Activated CD8-positive, alpha-beta T cell treated with anti-CD3 and anti-CD28 coated beads, Interleukin-2, amount 10 ng/mL, durations not matched to agents 7 days and 5 days (primary cell): Measurements from ENCODE around the gene SPPL3. TPM values are rescaled to one million over a fixed set of nuclear protein-coding genes. Genes with fewer than 3 reads are reported as not detected.

Experiments used
- ATAC-seq: fragments of 150-1000 bp; cut with Tn5 transposase; one replicate; pipeline ENCODE4 v1.10.0; 2021; ENCODE audit warnings: moderate library complexity
- CTCF ChIA-PET: fragments of 350-600 bp; sonication (Branson Sonifier 250); formaldehyde crosslinking; loops from one replicate; lab custom pipeline; 2021; ENCODE audit warnings: antibody characterized with exemption; lab: Charles Lee
- POLR2A ChIA-PET: fragments of 350-600 bp; sonication (Branson Sonifier 250); formaldehyde crosslinking; loops from one replicate; lab custom pipeline; 2021; ENCODE audit warnings: antibody characterized with exemption; lab: Charles Lee
- DNase-seq: peaks from one replicate; pipeline ENCODE4 v3.0.0-alpha.2; 2020
- H3K27ac Mint-ChIP-seq: one replicate; pipeline ENCODE4 v1.8.0; 2021; ENCODE audit warnings: mild to moderate bottlenecking, mixed read lengths
- H3K27me3 Mint-ChIP-seq: one replicate; pipeline ENCODE4 v1.8.0; 2021; ENCODE audit warnings: low read depth, mixed read lengths
- H3K36me3 Mint-ChIP-seq: one replicate; pipeline ENCODE4 v1.8.0; 2021; ENCODE audit warnings: low read depth, mixed read lengths
- H3K4me1 Mint-ChIP-seq: one replicate; pipeline ENCODE4 v1.8.0; 2021; ENCODE audit warnings: low read depth, mixed read lengths
- H3K4me3 Mint-ChIP-seq: one replicate; pipeline ENCODE4 v1.8.0; 2021; ENCODE audit warnings: mild to moderate bottlenecking, mixed read lengths
- H3K9me3 Mint-ChIP-seq: one replicate; pipeline ENCODE4 v1.8.0; 2022; ENCODE audit warnings: mixed read lengths; ENCODE audit not compliant: insufficient read depth
- total RNA-seq, 2 experiments: library from RNA; stranded (reverse); gene quantifications; one replicate each; pipeline ENCODE4 v1.2.3, GENCODE V29; 2021

The SPPL3 gene
- total RNA-seq, 2 experiments from 2014 or later = 23.3 to 27.8 TPM

DNA sequence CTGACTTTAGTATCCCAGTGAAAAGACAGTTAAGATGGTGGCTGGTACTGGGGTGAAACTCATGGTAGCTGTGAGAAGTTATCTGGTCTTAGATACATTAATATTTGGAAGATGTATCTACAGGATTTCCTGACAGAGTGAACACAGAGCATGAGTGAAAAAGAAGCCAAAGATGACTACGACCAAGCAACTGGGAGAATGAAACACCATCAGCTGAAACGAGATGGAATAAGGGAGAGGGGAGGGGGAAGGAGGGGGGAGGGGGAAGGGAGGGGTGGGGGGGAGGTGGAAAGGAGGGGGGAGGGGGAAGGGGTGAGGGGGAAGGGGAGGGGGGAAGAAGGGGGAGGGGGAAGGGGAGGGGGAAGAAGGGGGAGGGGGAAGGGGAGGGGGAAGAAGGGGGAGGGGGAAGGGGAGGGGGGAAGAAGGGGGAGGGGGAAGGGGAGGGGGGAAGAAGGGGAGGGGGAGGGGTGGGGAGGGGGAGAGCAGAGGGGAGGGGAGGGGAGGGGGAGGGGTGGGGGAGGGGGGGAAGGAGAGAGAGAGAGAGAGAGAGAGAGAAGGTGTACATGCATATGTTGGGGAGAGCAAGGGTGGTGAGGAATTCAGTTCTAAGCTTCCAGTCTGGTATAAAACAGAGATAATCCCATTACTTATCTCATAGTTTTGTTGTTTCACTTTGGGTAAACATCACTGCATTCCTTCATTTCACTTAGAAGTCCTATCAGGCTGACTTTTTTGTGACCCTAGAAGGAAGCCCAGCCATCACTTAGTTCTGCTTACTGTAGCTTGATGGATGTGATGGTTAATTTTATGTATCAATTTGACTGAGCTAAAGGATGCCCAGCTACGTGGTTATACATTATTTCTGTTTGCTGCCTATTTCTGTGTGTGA is 73.9 kb downstream of the SPPL3 start:
- Mint-ChIP-seq H3K4me1 (peaks cover 30% of the 10 kb centered on the region), H3K36me3 (no peaks in the 10 kb centered on the region), H3K9me3 (no peaks in the 10 kb centered on the region), H3K27ac (peak overlapping the region; percentile 16), H3K27me3 (no peaks in the 10 kb centered on the region), H3K4me3 (no peak overlapping the region)
- POLR2A ChIA-PET = interaction anchor here (0.7 kb wide), 1 partner anchor 22 kb away, joined by 3 read pairs; no protein-coding TSS in a partner anchor
- DNase-seq = no peak
- CTCF ChIA-PET = interaction anchor here (1.0 to 1.4 kb wide), 2 partner anchors 72 to 142 kb away, joined by 4 to 5 read pairs; no protein-coding TSS in a partner anchor
- ATAC-seq = peak; percentile 45

DNA sequence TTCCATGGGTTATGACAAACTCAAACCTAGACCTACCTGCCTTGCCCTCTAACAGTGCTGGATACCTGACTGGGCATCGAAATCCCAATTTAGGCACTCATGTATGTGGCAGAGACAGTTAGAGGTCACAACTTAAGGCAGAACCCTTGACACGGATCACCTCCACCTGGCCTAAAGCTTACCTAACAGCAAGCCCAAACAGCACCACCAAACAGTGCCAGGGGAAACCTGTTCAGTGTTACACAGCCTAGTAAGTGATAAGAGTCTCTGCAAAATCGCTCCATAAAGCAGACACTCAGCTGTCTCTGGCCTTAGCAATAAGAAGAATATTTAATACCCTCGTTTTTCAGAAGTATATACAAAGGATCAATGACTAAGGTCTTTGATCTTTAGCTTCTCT is 77.8 kb downstream of the SPPL3 start:
- H3K4me3 Mint-ChIP-seq = no peak overlapping the region
- H3K27me3 Mint-ChIP-seq = no peaks in the 10 kb centered on the region
- ATAC-seq (no peak), DNase-seq (no peak)
- H3K9me3 Mint-ChIP-seq = no peaks in the 10 kb centered on the region
- ChIA-PET POLR2A (interaction anchor here (0.8 kb wide), 1 partner anchor 48 kb away, joined by 3 read pairs; no protein-coding TSS in a partner anchor), CTCF (no interaction called here)
- H3K27ac Mint-ChIP-seq = no peak overlapping the region
- H3K36me3 Mint-ChIP-seq = no peaks in the 10 kb centered on the region
- H3K4me1 Mint-ChIP-seq = peaks cover 18% of the 10 kb centered on the region

DNA sequence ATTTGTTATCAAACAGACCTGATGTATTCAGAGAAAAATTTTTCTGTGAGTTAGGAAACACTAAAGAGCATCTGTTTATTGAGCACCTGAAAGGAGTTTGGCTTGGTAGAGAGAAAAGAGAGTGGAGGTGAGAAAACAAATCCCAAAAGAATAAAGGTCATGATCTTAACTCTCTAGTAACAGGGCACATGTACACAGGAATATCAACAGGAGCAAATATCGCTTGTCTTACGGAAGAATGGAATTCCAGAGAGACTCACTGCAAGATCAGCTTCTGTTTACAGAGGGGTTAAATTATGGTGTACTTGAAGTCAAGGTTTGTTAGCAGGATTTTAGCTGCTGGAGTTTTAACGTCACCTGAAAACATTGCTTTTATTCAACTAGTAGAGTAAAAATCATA is 78.8 kb downstream of the SPPL3 start:
- no peak for ATAC-seq
- no peak overlapping the region for H3K4me3 Mint-ChIP-seq
- ChIA-PET POLR2A (no interaction called here), CTCF (interaction anchor here (1.2 to 1.5 kb wide), 2 partner anchors 10 to 146 kb away, joined by 6 read pairs; no protein-coding TSS in a partner anchor)
- no peak overlapping the region for H3K27ac Mint-ChIP-seq
- no peaks in the 10 kb centered on the region for H3K36me3 Mint-ChIP-seq
- no peak for DNase-seq
- no peaks in the 10 kb centered on the region for H3K9me3 Mint-ChIP-seq
- peaks cover 22% of the 10 kb centered on the region for H3K4me1 Mint-ChIP-seq
- H3K27me3 Mint-ChIP-seq = no peaks in the 10 kb centered on the region

DNA sequence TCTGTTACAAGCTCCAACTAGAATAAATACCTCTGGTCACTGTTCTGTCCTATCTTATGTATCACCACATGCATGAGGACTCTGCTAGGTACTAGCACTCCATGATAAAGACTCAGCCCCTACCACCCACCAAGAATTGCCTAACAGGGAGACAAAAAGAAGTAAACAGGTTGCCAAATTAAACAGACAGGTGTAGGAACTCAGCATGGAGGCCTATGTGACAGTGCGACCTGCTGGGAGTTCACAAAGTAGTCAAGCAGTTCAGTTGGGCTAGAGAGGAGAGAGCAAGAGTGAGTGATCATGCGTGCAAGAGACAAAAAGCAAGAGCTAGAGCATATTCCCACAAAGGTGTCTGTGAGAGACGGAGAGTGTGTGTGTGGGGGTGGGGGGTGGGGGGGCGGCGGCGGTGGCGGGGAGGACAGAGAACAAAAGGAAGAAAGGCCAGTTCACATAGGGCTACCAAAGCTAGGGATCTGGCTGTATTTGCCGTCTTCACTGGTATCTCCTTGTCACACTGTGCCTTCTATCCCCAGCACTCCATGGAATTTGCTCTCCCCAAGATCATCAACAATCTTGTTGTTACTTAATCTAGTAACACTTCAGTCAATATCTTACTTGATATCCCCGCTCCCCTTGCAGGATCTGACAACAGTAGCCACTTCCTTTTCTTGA is 81.2 kb downstream of the SPPL3 start:
- no peak overlapping the region for H3K4me3 Mint-ChIP-seq
- CTCF ChIA-PET = no interaction called here
- ATAC-seq = no peak

DNA sequence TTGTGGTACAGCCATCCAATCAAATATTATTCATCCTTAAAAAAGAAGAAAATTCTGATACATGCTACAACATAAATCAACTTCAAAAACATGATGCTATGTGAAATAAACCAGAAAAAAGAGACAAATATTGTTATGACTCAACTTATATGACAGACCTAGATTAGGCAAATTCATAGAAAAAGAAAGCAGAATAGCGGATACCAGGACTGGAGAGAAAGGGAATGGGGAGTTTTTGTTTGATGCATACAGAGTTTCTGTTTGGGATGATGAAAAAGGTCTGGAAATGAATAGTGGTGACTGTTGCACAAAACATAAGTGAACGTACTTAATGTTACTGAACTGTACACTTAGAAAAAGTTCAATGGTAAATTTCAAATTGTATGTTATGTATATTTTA is 82.3 kb downstream of the SPPL3 start:
- DNase-seq (no peak), ATAC-seq (no peak)
- H3K4me3 Mint-ChIP-seq = no peak overlapping the region
- no peaks in the 10 kb centered on the region for H3K27me3 Mint-ChIP-seq
- POLR2A ChIA-PET = no interaction called here
- no peak overlapping the region for H3K27ac Mint-ChIP-seq
- CTCF ChIA-PET = interaction anchor here (0.6 to 1.4 kb wide), 2 partner anchors 11 to 96 kb away, joined by 3 to 4 read pairs; no protein-coding TSS in a partner anchor
- no peaks in the 10 kb centered on the region for H3K36me3 Mint-ChIP-seq
- peaks cover 14% of the 10 kb centered on the region for H3K4me1 Mint-ChIP-seq
- H3K9me3 Mint-ChIP-seq = no peaks in the 10 kb centered on the region

More for the DNA sequence above, 81.2 kb downstream of the SPPL3 start:
- Mint-ChIP-seq H3K27ac (no peak overlapping the region), H3K27me3 (no peaks in the 10 kb centered on the region), H3K36me3 (no peaks in the 10 kb centered on the region), H3K4me1 (peaks cover 17% of the 10 kb centered on the region), H3K9me3 (no peaks in the 10 kb centered on the region)
- POLR2A ChIA-PET = no interaction called here
- DNase-seq = no peak

DNA sequence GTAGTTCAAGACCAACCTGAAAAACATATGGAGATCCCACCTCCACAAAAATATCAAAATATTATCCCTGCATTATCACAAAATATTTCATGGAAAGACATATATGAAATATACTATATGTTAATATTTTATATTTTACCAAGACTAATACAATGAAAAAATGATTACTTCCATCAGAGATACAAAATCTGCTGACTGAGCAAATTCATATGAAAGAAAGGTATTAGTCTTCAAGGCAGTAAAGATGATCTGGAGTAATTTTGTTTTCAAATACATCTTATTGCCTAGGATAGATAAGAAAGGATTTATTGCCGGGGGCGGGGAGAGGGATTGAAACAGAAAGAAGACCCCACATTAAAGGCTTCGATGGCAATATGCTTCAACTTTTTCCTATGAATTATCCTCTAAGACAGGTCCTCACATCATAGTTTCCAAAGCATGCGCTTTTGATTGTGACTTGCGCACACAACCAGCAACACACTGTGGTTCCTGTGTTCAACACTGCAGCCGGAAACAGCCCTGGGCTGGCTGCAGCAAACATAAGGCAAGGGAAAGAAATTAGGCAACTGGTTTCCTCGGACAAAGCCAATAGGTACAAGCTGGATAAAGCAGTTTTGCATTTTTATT is 83.2 kb downstream of the SPPL3 start:
- CTCF ChIA-PET = interaction anchor here (0.6 to 1.4 kb wide), 2 partner anchors 11 to 95 kb away, joined by 3 to 4 read pairs; no protein-coding TSS in a partner anchor
- peaks cover 14% of the 10 kb centered on the region for H3K4me1 Mint-ChIP-seq
- ATAC-seq (peak; percentile 91), DNase-seq (peak; percentile 48)
- H3K27me3 Mint-ChIP-seq = no peaks in the 10 kb centered on the region
- POLR2A ChIA-PET = no interaction called here
- H3K36me3 Mint-ChIP-seq = no peaks in the 10 kb centered on the region
- H3K9me3 Mint-ChIP-seq = no peaks in the 10 kb centered on the region
- peak overlapping the region; percentile 10 for H3K27ac Mint-ChIP-seq
- H3K4me3 Mint-ChIP-seq = no peak overlapping the region

DNA sequence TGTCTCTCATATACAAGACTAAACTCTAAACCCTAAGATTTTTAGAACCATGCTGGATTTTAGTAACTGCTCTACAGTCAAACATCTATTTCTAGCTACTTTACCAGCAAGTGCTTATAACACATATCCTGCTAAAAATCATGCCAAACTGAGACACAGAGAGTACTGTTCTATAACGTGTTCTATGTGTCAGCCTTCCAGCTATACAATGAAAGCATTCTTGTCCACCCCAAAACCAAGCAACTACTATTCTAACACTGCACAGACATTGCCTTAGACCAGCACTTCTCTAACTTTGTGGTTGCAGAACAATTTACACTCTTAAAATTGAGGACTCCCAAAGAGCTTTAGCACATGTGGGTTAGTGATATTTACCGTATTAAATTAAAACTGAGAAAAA is 85.7 kb downstream of the SPPL3 start:
- Mint-ChIP-seq H3K4me3 (no peak overlapping the region), H3K27me3 (no peaks in the 10 kb centered on the region), H3K4me1 (peaks cover 21% of the 10 kb centered on the region), H3K27ac (no peak overlapping the region), H3K36me3 (no peaks in the 10 kb centered on the region), H3K9me3 (no peaks in the 10 kb centered on the region)
- no peak for DNase-seq
- CTCF ChIA-PET = no interaction called here
- ATAC-seq = no peak
- POLR2A ChIA-PET = no interaction called here

DNA sequence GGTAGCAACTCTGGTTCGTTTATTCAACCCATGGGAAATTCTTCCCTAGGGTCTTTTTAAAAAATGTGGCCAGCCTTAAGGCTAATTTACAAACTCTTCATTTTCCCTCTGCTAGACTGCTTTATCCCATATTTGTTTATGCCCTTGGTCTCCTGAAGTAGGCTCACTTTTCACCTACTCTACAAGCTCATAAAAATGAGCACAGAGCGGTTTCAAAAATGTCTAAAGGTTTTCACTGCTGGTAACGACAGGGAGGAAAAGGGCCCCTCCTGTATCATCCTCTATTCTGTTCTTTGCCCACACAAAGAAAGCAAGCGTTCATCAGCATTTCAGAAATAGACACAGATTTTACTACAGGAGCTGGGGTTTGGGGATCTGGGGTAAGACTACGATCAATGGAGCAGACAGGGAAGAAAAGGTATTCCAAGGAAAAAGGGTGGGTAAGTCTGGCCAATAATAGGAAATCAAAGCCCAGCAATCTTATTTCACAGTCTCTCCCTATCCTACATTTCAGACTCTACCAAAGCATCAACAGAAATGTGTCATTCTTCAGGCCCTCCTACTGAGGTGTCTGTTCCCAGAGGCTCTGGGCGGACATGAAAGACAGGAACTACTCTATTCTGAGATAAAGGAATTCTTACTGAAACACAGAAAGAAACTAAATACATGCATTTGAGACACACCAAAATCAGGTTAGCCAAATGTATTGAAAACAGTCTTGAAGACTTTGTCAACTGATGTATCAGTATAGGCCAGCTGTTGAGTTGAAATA is 86.4 kb downstream of the SPPL3 start:
- H3K27me3 Mint-ChIP-seq = no peaks in the 10 kb centered on the region
- DNase-seq = no peak
- H3K27ac Mint-ChIP-seq = no peak overlapping the region
- no peaks in the 10 kb centered on the region for H3K36me3 Mint-ChIP-seq
- H3K4me1 Mint-ChIP-seq = peaks cover 20% of the 10 kb centered on the region
- no peak overlapping the region for H3K4me3 Mint-ChIP-seq
- POLR2A ChIA-PET = no interaction called here
- CTCF ChIA-PET = no interaction called here
- H3K9me3 Mint-ChIP-seq = no peaks in the 10 kb centered on the region
- no peak for ATAC-seq

DNA sequence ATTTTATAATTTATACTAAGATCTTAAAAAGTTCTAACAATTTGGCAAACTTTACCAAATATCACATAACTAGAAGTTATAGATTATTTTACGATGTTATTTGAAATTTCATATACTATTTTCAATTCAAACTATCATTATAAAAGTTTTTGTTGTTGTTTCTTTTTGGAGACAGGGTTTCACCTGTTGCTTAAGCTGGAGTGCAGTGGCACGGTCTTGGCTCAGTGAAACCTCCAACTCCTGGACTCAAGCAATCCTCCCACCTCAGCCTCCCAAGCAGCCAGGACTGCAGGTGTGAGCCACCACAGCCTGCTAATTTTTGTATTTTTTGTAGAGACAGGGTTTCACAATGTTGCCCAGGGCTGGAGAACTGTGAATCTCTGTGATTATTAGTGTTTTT is 87.8 kb downstream of the SPPL3 start:
- POLR2A ChIA-PET = no interaction called here
- CTCF ChIA-PET = interaction anchor here (0.9 to 1.8 kb wide), 2 partner anchors 40 to 155 kb away, joined by 3 to 9 read pairs; no protein-coding TSS in a partner anchor

DNA sequence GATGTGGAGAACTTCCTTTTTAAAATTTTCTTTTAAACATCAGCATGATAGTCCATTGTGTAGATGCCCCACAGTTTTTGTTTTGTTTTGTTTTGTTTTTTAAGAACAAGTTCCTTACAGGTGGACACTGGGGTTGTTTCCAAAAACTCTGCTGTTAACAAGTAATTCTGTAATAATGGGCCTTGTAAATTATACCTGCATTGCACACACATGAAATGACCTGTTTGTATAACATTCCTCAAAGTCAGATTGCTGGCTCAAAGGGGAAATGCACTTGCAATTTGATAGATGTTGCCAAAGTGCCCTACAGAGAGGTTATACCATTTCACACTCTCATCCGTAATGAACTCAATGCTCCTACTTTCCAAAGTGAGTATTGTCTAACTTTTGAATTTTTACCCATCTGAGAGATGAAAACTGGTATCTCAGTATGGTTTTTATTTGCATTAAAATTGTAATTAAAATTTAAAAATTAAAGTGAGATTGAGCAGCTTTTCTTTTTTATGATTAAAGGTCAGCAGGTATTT is 89.2 kb downstream of the SPPL3 start:
- DNase-seq (no peak), ATAC-seq (no peak)
- Mint-ChIP-seq H3K9me3 (no peaks in the 10 kb centered on the region), H3K27ac (no peak overlapping the region), H3K27me3 (no peaks in the 10 kb centered on the region), H3K4me3 (no peak overlapping the region), H3K4me1 (peaks cover 7% of the 10 kb centered on the region), H3K36me3 (peaks cover 4% of the 10 kb centered on the region)
- ChIA-PET POLR2A (no interaction called here), CTCF (interaction anchor here (1.8 kb wide), 1 partner anchor 157 kb away, joined by 9 read pairs; no protein-coding TSS in a partner anchor)

More for the DNA sequence above, 87.8 kb downstream of the SPPL3 start:
- Mint-ChIP-seq H3K4me1 (peaks cover 12% of the 10 kb centered on the region), H3K27me3 (no peaks in the 10 kb centered on the region), H3K9me3 (no peaks in the 10 kb centered on the region), H3K36me3 (no peaks in the 10 kb centered on the region), H3K4me3 (no peak overlapping the region), H3K27ac (no peak overlapping the region)
- ATAC-seq = no peak
- DNase-seq = no peak
